ENCODE data around the gene PDCD7. TPM values are rescaled to one million over a fixed set of nuclear protein-coding genes. Genes with fewer than 3 reads are reported as not detected.
"Not testable (repeated sequence)": the region's sequence is repeated elsewhere in the genome, so short reads cannot be mapped to it uniquely, and the experiment has no call there.

PDCD7 gene, protein sequence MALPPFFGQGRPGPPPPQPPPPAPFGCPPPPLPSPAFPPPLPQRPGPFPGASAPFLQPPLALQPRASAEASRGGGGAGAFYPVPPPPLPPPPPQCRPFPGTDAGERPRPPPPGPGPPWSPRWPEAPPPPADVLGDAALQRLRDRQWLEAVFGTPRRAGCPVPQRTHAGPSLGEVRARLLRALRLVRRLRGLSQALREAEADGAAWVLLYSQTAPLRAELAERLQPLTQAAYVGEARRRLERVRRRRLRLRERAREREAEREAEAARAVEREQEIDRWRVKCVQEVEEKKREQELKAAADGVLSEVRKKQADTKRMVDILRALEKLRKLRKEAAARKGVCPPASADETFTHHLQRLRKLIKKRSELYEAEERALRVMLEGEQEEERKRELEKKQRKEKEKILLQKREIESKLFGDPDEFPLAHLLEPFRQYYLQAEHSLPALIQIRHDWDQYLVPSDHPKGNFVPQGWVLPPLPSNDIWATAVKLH
- total RNA-seq (2014; rRNA removed; shearing (Covaris generic); ENCODE audit: low replicate concordance), result 20.5 and 23.4 TPM in 2 replicates

DNA sequence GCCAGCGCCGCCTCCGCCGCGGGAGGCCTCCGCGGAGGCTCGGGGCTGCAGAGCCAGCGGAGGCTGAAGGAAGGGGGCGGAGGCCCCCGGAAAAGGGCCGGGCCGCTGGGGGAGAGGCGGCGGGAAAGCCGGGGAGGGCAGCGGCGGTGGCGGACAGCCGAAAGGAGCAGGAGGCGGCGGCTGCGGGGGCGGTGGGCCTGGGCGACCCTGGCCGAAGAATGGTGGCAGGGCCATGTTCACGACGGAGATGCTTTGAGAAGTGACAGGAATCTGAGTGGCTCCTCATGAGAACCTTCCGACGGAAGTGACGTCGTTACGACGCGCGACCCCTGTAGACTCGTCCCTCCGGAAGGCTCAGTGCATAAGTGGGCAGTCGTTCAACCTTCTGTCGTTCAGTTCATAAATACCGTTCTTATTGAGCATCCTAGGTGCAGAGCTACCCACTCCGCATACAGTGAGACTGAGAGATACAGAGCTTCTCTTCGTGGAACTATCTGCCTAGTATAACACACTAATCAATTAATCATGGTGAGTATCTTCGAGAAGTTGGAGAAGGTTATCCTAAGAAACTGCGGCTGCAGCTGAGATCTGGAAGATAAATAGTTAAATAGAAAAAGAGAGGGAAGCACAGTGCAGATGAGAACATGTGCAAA lies at the start of gene PDCD7:
TSS of gene PDCD7 (minus strand) at position 261 of the 653 bp plus-strand sequence. CDS start at position 234, 27 bp downstream.
- Histone ChIP-seq H3K27me3 (ENCODE audit: low read length) (no peaks in the 10 kb centered on the region), H3K4me1 (ENCODE audit: low read length) (peaks cover 24% of the 10 kb centered on the region), H3K4me2 (ENCODE audit: low read depth, low read length, poor library complexity, severe bottlenecking) (peak within 1 kb of the TSS; percentile 93), H3K9me3 (ENCODE audit: low read length) (no peaks in the 10 kb centered on the region), H3K9me2 (replicated peaks; ENCODE audit: insufficient read depth, low read length) (no peaks in the 10 kb centered on the region), H3K36me3 (ENCODE audit: insufficient read depth, low read length) (peaks cover 2% of the 10 kb centered on the region), H4K20me1 (ENCODE audit: insufficient read depth, low read depth, low read length) (no peaks in the 10 kb centered on the region), H2AFZ (ENCODE audit: low read length) (peak within 1 kb of the TSS; percentile 93), H3K27ac (ENCODE audit: low read length) (peak within 1 kb of the TSS; percentile 66), H3K79me2 (ENCODE audit: low read length) (peaks cover 45% of the 10 kb centered on the region), H3K9ac (ENCODE audit: low read length) (peak within 1 kb of the TSS; percentile 96), H3K4me3 (ENCODE audit: low read length) (peak within 1 kb of the TSS; percentile 94)
- DNase-seq, result peak; percentile 97

DNA sequence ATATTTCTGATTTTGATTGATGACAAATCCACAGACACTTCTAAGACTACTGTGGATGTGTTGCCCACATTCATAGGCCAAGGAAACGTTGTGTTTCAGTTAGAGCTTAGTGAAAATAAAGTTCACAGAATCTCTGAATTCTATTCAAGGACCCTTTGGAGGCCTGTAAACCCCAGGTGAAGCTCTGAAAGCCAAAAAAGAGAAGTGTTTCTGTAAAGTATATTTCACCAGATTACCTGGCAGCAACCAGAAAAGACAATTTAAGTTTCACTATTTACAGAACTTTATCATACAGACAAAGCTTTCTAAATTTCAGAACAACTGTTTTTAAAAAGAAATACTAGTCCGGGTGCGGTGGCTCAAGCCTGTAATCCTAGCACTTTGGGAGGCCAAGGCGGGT lies 48.9 kb upstream of the PDCD7 start:
- Histone ChIP-seq H3K4me1 (ENCODE audit: low read length) (peaks cover 25% of the 10 kb centered on the region), H3K4me2 (ENCODE audit: low read depth, low read length, poor library complexity, severe bottlenecking) (peak overlapping the region; percentile 98), H3K27me3 (ENCODE audit: low read length) (no peaks in the 10 kb centered on the region), H3K9ac (ENCODE audit: low read length) (peak overlapping the region; percentile 31; the same call in 1 of the 2 replicates), H3K79me2 (ENCODE audit: low read length) (peaks cover 67% of the 10 kb centered on the region), H3K9me2 (replicated peaks; ENCODE audit: insufficient read depth, low read length) (no peaks in the 10 kb centered on the region), H2AFZ (ENCODE audit: low read length) (no peak overlapping the region), H3K36me3 (ENCODE audit: insufficient read depth, low read length) (peaks cover 26% of the 10 kb centered on the region; the same call in 1 of the 2 replicates), H3K9me3 (ENCODE audit: low read length) (no peaks in the 10 kb centered on the region), H3K27ac (ENCODE audit: low read length) (peak overlapping the region; percentile 57), H4K20me1 (ENCODE audit: insufficient read depth, low read depth, low read length) (peaks cover 5% of the 10 kb centered on the region; the same call in 1 of the 2 replicates), H3K4me3 (ENCODE audit: low read length) (peak overlapping the region; percentile 43; the same call in 1 of the 2 replicates)
- DNase-seq, result peak; percentile 49

DNA sequence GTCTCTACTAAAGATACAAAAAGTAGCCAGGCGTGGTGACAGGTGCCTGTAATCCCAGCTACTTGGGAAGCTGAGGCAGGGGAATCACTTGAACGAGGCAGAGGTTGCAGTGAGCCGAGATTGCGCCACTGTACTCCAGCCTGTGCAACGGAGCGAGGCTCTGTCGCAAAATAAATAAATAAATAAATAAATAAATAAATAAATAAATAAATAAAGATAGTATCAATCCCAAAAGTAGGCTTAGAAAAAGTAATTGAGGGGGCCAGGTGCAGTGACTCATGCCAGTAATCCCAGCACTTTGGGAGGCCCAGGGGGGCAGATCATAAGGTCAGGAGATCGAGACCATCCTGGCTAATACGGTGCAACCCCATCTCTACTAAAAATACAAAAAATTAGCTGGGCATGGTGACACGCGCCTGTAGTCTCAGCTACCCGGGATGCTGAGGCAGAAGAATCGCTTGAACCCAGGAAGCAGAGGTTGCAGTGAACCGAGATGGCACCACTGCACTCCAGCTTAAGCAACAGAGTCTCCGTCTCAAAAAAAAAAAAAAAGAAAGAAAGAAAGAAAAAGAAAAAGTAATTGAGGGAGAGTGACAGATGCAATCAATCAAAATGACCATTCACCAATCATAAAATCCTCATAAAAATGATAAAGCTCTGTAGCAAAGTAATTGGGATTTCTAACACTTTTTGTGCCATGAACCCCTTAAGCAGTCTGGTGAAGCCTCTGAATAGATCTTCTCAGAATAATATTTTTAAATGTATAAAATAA lies 48.2 kb upstream of the PDCD7 start:
- not testable (repeated sequence) for DNase-seq; H3K9me2 ChIP-seq (replicated peaks; ENCODE audit: insufficient read depth, low read length); H3K9me3 ChIP-seq (ENCODE audit: low read length); H3K27me3 ChIP-seq (ENCODE audit: low read length); H3K4me3 ChIP-seq (ENCODE audit: low read length); H4K20me1 ChIP-seq (ENCODE audit: insufficient read depth, low read depth, low read length); H3K9ac ChIP-seq (ENCODE audit: low read length); H2AFZ ChIP-seq (ENCODE audit: low read length)
- H3K36me3 ChIP-seq (ENCODE audit: insufficient read depth, low read length), result peaks cover 30% of the 10 kb centered on the region; the same call in 1 of the 2 replicates
- H3K79me2 ChIP-seq (ENCODE audit: low read length), result peaks cover 71% of the 10 kb centered on the region
- H3K27ac ChIP-seq (ENCODE audit: low read length), result peak overlapping the region; percentile 57; the same call in 1 of the 2 replicates
- peak overlapping the region; percentile 98 for H3K4me2 ChIP-seq (ENCODE audit: low read depth, low read length, poor library complexity, severe bottlenecking)
- H3K4me1 ChIP-seq (ENCODE audit: low read length), result peaks cover 25% of the 10 kb centered on the region

DNA sequence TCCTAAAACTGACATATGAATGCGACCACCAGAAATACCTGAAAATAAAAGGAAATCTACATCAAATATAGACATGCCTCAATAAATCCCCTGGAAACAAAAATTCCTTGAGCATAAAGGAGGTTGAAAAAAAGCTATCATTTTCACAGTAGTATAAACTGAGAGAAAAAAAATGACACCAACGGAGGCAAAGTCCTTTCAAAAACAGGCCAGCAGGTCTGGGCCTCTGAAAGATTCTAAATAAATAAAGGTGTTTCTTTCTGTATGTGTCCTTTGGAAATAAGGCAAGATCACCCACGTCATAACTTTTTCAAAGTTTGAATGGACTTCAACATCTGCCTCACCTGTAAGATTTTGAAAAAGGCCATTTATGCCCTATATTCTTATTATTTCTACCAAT lies 46.6 kb upstream of the PDCD7 start:
- no peak for DNase-seq
- no peak overlapping the region for H2AFZ ChIP-seq (ENCODE audit: low read length)
- peaks cover 36% of the 10 kb centered on the region; the same call in 1 of the 2 replicates for H3K36me3 ChIP-seq (ENCODE audit: insufficient read depth, low read length)
- no peak overlapping the region for H3K4me2 ChIP-seq (ENCODE audit: low read depth, low read length, poor library complexity, severe bottlenecking)
- no peaks in the 10 kb centered on the region for H3K9me3 ChIP-seq (ENCODE audit: low read length)
- H3K27me3 ChIP-seq (ENCODE audit: low read length), result no peaks in the 10 kb centered on the region
- H4K20me1 ChIP-seq (ENCODE audit: insufficient read depth, low read depth, low read length), result peaks cover 5% of the 10 kb centered on the region; the same call in 1 of the 2 replicates
- no peak overlapping the region for H3K27ac ChIP-seq (ENCODE audit: low read length)
- no peak overlapping the region for H3K4me3 ChIP-seq (ENCODE audit: low read length)
- peaks cover 17% of the 10 kb centered on the region for H3K4me1 ChIP-seq (ENCODE audit: low read length)
- no peaks in the 10 kb centered on the region for H3K9me2 ChIP-seq (replicated peaks; ENCODE audit: insufficient read depth, low read length)
- peaks cover 74% of the 10 kb centered on the region for H3K79me2 ChIP-seq (ENCODE audit: low read length)
- H3K9ac ChIP-seq (ENCODE audit: low read length), result no peak overlapping the region

DNA sequence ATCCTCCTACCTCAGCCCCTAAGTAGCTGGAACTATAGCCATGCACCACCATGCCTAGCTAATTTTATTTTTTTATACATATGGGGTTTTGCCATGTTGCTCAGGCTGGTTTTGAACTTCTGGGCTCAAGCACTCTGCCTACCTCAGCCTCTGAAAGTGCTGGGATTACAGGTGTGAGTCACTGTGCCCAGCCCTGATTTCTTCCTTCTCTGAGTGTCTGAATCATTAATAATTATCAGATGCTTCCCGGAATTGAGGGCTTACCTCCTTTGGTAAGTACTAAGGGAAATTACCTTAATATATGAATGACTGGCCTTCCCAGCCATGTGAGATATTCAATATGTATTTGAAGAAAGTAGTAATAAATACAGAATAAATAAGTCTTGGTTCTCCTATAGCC lies 44.3 kb upstream of the PDCD7 start:
- no peak for DNase-seq
- H3K9ac ChIP-seq (ENCODE audit: low read length), result no peak overlapping the region
- peaks cover 5% of the 10 kb centered on the region; the same call in 1 of the 2 replicates for H4K20me1 ChIP-seq (ENCODE audit: insufficient read depth, low read depth, low read length)
- no peak overlapping the region for H2AFZ ChIP-seq (ENCODE audit: low read length)
- H3K4me2 ChIP-seq (ENCODE audit: low read depth, low read length, poor library complexity, severe bottlenecking), result no peak overlapping the region
- peaks cover 62% of the 10 kb centered on the region for H3K79me2 ChIP-seq (ENCODE audit: low read length)
- H3K9me2 ChIP-seq (replicated peaks; ENCODE audit: insufficient read depth, low read length), result no peaks in the 10 kb centered on the region
- H3K27me3 ChIP-seq (ENCODE audit: low read length), result no peaks in the 10 kb centered on the region
- H3K4me3 ChIP-seq (ENCODE audit: low read length), result no peak overlapping the region
- H3K36me3 ChIP-seq (ENCODE audit: insufficient read depth, low read length), result peaks cover 39% of the 10 kb centered on the region; the same call in 1 of the 2 replicates
- H3K27ac ChIP-seq (ENCODE audit: low read length), result no peak overlapping the region
- H3K9me3 ChIP-seq (ENCODE audit: low read length), result no peaks in the 10 kb centered on the region
- peaks cover 15% of the 10 kb centered on the region for H3K4me1 ChIP-seq (ENCODE audit: low read length)

DNA sequence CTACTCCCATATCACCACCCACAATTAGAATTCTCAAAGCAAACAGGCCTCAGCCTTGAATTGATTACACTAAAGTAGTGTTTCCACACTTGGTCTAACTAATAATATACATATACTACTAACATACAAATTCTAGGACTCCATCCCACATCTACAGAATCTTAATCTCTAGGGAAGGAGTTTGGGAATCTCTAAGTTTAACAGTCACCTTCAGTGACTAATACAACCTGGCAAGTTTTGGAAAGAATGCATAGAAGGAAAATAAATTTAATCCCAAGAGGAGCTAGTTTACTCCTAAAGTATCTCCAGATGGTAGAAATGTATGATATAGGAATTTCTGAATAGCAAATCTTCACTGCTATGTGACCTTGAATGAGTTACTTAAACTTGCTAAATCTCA lies 42.4 kb upstream of the PDCD7 start:
- H3K27me3 ChIP-seq (ENCODE audit: low read length), result no peaks in the 10 kb centered on the region
- no peak for DNase-seq
- H4K20me1 ChIP-seq (ENCODE audit: insufficient read depth, low read depth, low read length), result peaks cover 5% of the 10 kb centered on the region; the same call in 1 of the 2 replicates
- peaks cover 16% of the 10 kb centered on the region for H3K4me1 ChIP-seq (ENCODE audit: low read length)
- peaks cover 63% of the 10 kb centered on the region for H3K79me2 ChIP-seq (ENCODE audit: low read length)
- H3K36me3 ChIP-seq (ENCODE audit: insufficient read depth, low read length), result peaks cover 44% of the 10 kb centered on the region
- H3K9me3 ChIP-seq (ENCODE audit: low read length), result no peaks in the 10 kb centered on the region
- no peak overlapping the region for H3K4me2 ChIP-seq (ENCODE audit: low read depth, low read length, poor library complexity, severe bottlenecking)
- H2AFZ ChIP-seq (ENCODE audit: low read length), result no peak overlapping the region
- H3K9me2 ChIP-seq (replicated peaks; ENCODE audit: insufficient read depth, low read length), result no peaks in the 10 kb centered on the region
- no peak overlapping the region for H3K4me3 ChIP-seq (ENCODE audit: low read length)
- no peak overlapping the region for H3K27ac ChIP-seq (ENCODE audit: low read length)
- no peak overlapping the region for H3K9ac ChIP-seq (ENCODE audit: low read length)

DNA sequence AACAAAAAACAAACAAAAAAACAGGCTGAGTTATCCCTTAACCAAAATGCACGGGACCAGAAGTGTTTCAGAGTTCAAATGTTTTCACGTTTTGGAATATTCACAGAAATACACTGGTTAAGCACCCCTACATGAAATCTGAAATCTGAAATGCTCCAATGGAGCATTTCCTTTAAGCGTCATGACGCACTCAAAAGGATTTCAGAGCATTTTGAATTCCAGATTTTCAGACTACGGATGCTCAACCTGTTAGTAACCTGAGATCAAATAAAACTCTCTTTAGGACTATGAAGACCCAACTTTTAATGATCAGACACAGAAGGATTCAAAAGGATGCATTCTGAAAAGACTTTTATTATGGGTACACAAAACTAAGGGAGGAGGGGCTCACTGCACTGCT lies 41.9 kb upstream of the PDCD7 start:
- Histone ChIP-seq H3K36me3 (ENCODE audit: insufficient read depth, low read length) (peaks cover 44% of the 10 kb centered on the region), H3K27me3 (ENCODE audit: low read length) (no peaks in the 10 kb centered on the region), H3K4me3 (ENCODE audit: low read length) (no peak overlapping the region), H3K9me3 (ENCODE audit: low read length) (no peaks in the 10 kb centered on the region), H2AFZ (ENCODE audit: low read length) (no peak overlapping the region), H3K9ac (ENCODE audit: low read length) (no peak overlapping the region), H3K4me2 (ENCODE audit: low read depth, low read length, poor library complexity, severe bottlenecking) (no peak overlapping the region), H3K27ac (ENCODE audit: low read length) (no peak overlapping the region), H3K4me1 (ENCODE audit: low read length) (peaks cover 16% of the 10 kb centered on the region), H3K9me2 (replicated peaks; ENCODE audit: insufficient read depth, low read length) (no peaks in the 10 kb centered on the region), H3K79me2 (ENCODE audit: low read length) (peaks cover 59% of the 10 kb centered on the region), H4K20me1 (ENCODE audit: insufficient read depth, low read depth, low read length) (peaks cover 5% of the 10 kb centered on the region; the same call in 1 of the 2 replicates)
- DNase-seq, result no peak
